ENCODE data around the gene MDM4. TPM values are rescaled to one million over a fixed set of nuclear protein-coding genes. Genes with fewer than 3 reads are reported as not detected.

Gene MDM4
- total and polyA plus RNA-seq, 2 donors (not counting 1 experiment from before 2014, with no cell fraction given), result 46.6 to 374 TPM

- H3K79me2 ChIP-seq (ENCODE audit: control insufficient read depth, insufficient read depth, low read length), result peaks cover 30% of the 10 kb centered on the region
- Mint-ChIP-seq H3K4me3 (peak overlapping the region; percentile 63), H3K9me3 (ENCODE audit: insufficient read depth) (no peaks in the 10 kb centered on the region), H3K27me3 (no peaks in the 10 kb centered on the region), H3K4me1 (peaks cover 58% of the 10 kb centered on the region), H3K27ac (peak overlapping the region; percentile 64)
- no peak for ATAC-seq (ENCODE audit: low read depth)
- intact Hi-C loops (cut with micrococcal nuclease), result loop anchor here (5.0 to 10.0 kb wide), 2 partner anchors 46 to 61 kb away; partner anchors contain the start of gene MDM4
- peak overlapping the region; percentile 11 to 37 for H3K27ac ChIP-seq (ENCODE audit: low read length in 2 of 2)
- H3K9me3 ChIP-seq (ENCODE audit: control extremely low read depth in 1 of 3, control insufficient read depth in 2 of 3, insufficient read depth in 1 of 3, low read length in 2 of 3), result no peaks in the 10 kb centered on the region
- peaks cover 51% of the 10 kb centered on the region for H4K20me1 ChIP-seq (ENCODE audit: control insufficient read depth, insufficient read depth, low read length, poor library complexity, severe bottlenecking)
- H2AFZ ChIP-seq (ENCODE audit: insufficient read depth, low read depth, low read length, poor library complexity, severe bottlenecking), result no peak overlapping the region
- no peak overlapping the region for H3K4me3 ChIP-seq (ENCODE audit: control extremely low read depth in 1 of 5, extremely low read depth in 1 of 5, insufficient read depth in 1 of 5, low read depth in 2 of 5, low read length in 4 of 5)
- WGBS (ENCODE audit: insufficient coverage), result 72% methylated on average over 3 of the region's 3 CpGs
- TF ChIP-seq CTCF (IDR thresholded peaks at IDR 0.05) (no peak), EZH2 (IDR thresholded peaks at IDR 0.05; ENCODE audit: borderline replicate concordance, insufficient read depth, low read depth, low read length, poor library complexity, severe bottlenecking) (no peak)
- DNase-seq, result no peak
- CTCF ChIA-PET, result interaction anchor here (0.6 to 9.7 kb wide), 5 partner anchors 49 to 242 kb away, joined by 3 to 221 read pairs (median 3); no protein-coding TSS in a partner anchor
- H3K36me3 ChIP-seq (replicated peaks in 1 of 2; ENCODE audit: control extremely low read depth in 1 of 2, control insufficient read depth in 1 of 2, extremely low read depth in 1 of 2, insufficient read depth in 2 of 2, low read length in 1 of 2), result peaks cover 2 to 60% of the 10 kb centered on the region in 2 experiments
- peak overlapping the region; percentile 10 for H3K4me2 ChIP-seq (replicated peaks; ENCODE audit: low read depth, low read length, poor library complexity, severe bottlenecking)
- peaks cover 31 to 44% of the 10 kb centered on the region in 2 donors for H3K4me1 ChIP-seq (ENCODE audit: control insufficient read depth in 2 of 2, insufficient read depth in 2 of 2, low read length in 2 of 2)
- H3K27me3 ChIP-seq (replicated peaks in 1 of 4; ENCODE audit: control extremely low read depth in 1 of 4, control insufficient read depth in 3 of 4, insufficient read depth in 4 of 4, low read length in 3 of 4), result no peaks in the 10 kb centered on the region
- POLR2A ChIA-PET, result no interaction called here
- H3K9ac ChIP-seq (ENCODE audit: low read length), result no peak overlapping the region
Observed at GRCh38 chr1:204563780-204564179, 47.6 kb downstream of the MDM4 start.

DNA sequence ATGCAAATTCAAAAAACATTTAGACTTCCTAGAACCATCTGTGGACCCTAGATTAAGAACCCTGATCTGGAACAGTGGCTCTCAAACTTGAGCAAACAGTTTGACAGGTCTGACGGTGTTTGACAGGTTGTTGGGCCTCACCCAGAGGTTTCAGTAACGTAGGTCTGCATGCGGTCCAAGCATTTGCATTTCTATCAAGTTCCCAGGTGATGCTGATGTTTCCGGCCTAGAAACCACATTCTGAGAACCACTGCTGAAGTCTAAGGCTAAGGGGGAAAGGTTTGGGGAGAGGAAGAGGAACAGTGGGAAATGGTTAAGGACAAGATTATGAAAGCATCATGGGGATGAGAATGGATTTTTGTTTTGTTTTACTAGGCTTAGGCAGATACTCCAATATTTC lies 48.6 kb downstream of the MDM4 start:
- ATAC-seq (ENCODE audit: low read depth), result peak; percentile 82
- CTCF ChIA-PET, result interaction anchor here (0.9 to 9.7 kb wide), 33 partner anchors 9 to 396 kb away, joined by 3 to 221 read pairs (median 5); no protein-coding TSS in a partner anchor
- H3K9me3 ChIP-seq (ENCODE audit: control extremely low read depth in 1 of 3, control insufficient read depth in 2 of 3, insufficient read depth in 1 of 3, low read length in 2 of 3), result no peaks in the 10 kb centered on the region
- POLR2A ChIA-PET, result interaction anchor here (1.6 kb wide), 1 partner anchor 15 kb away, joined by 3 read pairs; no protein-coding TSS in a partner anchor
- H3K4me2 ChIP-seq (replicated peaks; ENCODE audit: low read depth, low read length, poor library complexity, severe bottlenecking), result peak overlapping the region; percentile 41
- WGBS (ENCODE audit: insufficient coverage), result 5% methylated on average over 3 of the region's 4 CpGs
- Mint-ChIP-seq H3K4me3 (peak overlapping the region; percentile 50), H3K9me3 (ENCODE audit: insufficient read depth) (no peaks in the 10 kb centered on the region), H3K27ac (peak overlapping the region; percentile 65), H3K4me1 (peaks cover 53% of the 10 kb centered on the region), H3K27me3 (no peaks in the 10 kb centered on the region)
- H3K79me2 ChIP-seq (ENCODE audit: control insufficient read depth, insufficient read depth, low read length), result peaks cover 21% of the 10 kb centered on the region
- H2AFZ ChIP-seq (ENCODE audit: insufficient read depth, low read depth, low read length, poor library complexity, severe bottlenecking), result no peak overlapping the region
- peak; percentile 88 for DNase-seq
- no peaks in the 10 kb centered on the region for H3K27me3 ChIP-seq (replicated peaks in 1 of 4; ENCODE audit: control extremely low read depth in 1 of 4, control insufficient read depth in 3 of 4, insufficient read depth in 4 of 4, low read length in 3 of 4)
- intact Hi-C loops (cut with micrococcal nuclease), result loop anchor here (1.0 to 10.0 kb wide), 3 partner anchors 48 to 198 kb away; partner anchors contain the start of gene MDM4
- peaks cover 43% of the 10 kb centered on the region for H4K20me1 ChIP-seq (ENCODE audit: control insufficient read depth, insufficient read depth, low read length, poor library complexity, severe bottlenecking)
- H3K4me3 ChIP-seq (ENCODE audit: control extremely low read depth in 1 of 5, extremely low read depth in 1 of 5, insufficient read depth in 1 of 5, low read depth in 2 of 5, low read length in 4 of 5), result no peak overlapping the region
- H3K27ac ChIP-seq (ENCODE audit: low read length in 2 of 2), result peak overlapping the region; percentile 37 to 63
- H3K36me3 ChIP-seq (replicated peaks in 1 of 2; ENCODE audit: control extremely low read depth in 1 of 2, control insufficient read depth in 1 of 2, extremely low read depth in 1 of 2, insufficient read depth in 2 of 2, low read length in 1 of 2), result peaks cover 2 to 64% of the 10 kb centered on the region in 2 experiments
- H3K4me1 ChIP-seq (ENCODE audit: control insufficient read depth in 2 of 2, insufficient read depth in 2 of 2, low read length in 2 of 2), result peaks cover 28 to 42% of the 10 kb centered on the region in 2 donors
- TF ChIP-seq CTCF (IDR thresholded peaks at IDR 0.05) (no peak), EZH2 (IDR thresholded peaks at IDR 0.05; ENCODE audit: borderline replicate concordance, insufficient read depth, low read depth, low read length, poor library complexity, severe bottlenecking) (no peak)
- no peak overlapping the region for H3K9ac ChIP-seq (ENCODE audit: low read length)
